Brain pericyte (primary cell): ENCODE data around the gene PDE4D.

Source experiments
- DNase-seq: peaks from one replicate; pipeline ENCODE4 v3.0.0-alpha.2; 2012; ENCODE audit warnings: low read depth, low spot score

PDE4D gene

DNA sequence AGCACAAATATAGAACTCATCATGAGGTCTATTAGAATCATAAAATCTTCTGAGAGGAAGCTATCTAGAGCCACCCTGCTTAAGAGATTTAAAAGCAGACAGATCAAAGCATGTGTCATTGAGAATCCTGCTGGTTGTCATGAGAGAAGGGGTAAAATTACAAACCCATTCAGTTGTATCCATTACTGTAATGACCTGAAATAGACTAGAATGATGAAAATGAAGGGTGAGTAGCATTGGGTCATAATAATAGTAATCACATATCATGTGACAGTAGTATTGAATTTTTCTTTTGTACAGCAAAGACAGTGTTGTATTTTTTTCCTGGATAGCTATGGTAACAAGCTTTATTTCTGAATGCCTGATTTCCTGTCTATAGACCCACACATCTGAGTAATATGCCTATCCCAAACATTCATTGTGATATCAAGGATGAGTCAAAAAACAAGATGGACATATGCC is 149.0 kb downstream of the PDE4D start:
- no peak for DNase-seq

DNA sequence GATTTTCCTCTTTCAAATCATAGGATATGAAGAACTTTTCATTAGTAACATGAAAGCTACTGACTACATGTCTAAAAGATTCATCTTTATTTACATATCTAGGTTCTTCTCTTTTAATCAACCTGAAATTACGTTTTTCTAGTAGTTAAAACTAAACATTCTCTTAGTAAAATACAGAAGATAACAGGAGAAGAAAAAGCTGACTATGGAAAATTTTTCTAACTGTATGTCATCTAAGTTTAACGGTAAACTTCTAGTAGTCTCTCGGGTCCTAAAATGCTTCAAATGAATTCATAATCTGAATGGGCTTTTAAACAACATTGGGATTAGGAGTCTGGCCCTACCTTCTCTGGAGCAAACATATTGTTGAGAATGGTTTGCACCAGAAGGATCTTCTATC is 151.9 kb downstream of the PDE4D start:
- DNase-seq: no peak

DNA sequence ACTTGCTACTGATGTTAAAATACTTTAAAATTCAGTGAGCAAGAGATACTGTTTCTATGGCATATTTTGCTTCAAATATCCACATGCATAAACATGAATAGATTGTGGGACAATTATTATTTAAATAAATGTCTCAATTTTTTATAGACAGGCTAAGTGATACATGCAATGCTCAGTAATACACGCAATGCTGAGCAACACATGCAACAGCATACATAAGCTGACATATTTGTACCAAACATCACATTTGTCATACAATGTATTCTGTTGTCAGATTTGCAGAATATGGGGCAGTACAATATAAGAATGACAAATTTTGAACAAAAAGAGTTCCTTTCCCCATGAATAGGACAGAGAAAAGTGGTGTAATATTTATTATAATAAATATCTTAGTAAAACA is 155.5 kb downstream of the PDE4D start:
- no peak for DNase-seq

DNA sequence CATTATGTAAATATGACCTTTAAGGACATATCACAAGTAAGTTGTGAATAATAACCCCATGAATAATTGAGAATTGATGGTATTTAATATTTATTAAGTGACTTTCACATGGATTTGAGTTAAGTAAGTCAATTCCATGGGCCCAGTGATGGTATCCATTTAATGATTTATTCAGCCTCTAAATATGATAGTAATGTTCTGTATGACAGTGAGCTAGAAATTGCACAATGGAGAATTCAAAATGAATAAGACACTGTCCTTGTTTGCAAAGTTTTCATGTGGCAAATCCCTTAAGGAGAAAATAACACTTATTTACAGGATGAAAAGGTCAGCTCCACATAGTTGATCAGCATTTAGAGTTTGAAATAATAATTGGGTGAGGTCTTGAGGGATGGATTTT is 160.7 kb downstream of the PDE4D start:
- DNase-seq: no peak

DNA sequence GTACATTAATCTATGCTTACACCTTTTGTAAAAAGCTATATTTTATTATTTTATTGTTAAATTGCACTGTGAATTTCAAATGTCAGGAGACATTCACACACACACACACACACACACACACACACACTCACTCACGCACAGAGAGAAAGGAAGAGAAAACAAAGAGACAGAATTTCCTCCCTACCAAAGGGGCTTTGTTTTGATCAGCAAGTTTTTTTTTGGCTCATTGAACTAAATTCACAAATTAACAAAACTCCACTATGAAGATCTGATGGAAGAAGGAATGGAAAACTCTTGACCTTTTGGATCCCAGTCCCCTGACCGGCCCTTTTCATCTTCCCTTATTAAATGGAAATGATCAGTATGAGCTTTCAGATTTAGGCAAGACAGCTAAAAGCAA is 161.2 kb downstream of the PDE4D start:
- no peak for DNase-seq

DNA sequence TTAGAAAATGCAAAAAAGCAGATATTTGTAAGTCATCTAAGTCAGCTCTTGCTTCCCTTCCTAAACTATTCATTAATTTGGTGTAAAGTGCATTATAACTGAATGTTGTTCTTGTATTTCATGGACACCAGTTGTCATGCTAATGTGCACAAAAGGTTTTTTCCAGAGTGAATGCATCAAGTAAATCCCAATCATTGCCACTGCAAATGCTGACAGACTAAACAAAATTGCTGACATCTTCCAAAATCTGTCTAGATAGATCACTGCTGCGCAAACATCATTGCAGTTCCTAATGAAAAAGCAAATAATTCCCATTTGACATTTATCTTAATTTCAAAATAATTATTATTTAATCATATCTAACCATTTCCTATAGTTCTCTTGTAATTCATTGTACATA is 161.7 kb downstream of the PDE4D start:
- no peak for DNase-seq

DNA sequence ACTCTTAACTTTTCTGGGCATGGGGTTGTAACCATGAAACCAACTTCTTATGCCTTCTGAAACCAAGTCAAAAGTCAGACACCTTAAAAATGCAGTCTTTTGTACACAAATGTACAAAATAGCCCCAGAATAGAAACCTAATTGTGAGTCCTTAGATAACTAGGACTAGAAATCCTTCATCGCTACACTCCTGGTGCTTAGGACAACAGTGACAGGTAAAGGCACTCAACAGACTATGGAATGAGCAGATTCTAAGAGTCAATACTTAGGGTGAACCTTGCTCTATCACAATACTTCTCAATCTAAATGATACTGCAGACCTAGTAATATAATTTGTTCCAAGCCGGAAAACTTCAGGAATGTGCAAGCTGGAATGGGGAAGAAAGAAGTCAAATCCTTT is 163.7 kb downstream of the PDE4D start:
- DNase-seq: no peak

DNA sequence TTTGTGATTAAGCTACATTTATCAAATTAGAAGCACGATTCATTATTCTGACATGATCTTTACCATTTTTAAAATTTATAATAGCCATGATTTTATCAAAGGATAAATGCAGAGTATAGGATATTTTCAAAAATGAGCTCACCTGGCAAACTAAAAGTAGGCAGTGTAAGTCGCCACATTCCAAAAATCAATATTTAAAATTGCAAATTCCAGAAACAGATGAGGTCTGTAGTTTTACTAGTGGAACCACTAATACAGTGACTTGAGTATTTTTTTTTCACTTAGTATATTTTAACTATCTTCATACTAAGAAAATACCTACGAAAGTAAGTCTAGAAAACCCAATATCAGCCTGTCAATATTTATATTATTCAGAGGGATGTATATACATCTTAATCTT is 164.2 kb downstream of the PDE4D start:
- DNase-seq: no peak

DNA sequence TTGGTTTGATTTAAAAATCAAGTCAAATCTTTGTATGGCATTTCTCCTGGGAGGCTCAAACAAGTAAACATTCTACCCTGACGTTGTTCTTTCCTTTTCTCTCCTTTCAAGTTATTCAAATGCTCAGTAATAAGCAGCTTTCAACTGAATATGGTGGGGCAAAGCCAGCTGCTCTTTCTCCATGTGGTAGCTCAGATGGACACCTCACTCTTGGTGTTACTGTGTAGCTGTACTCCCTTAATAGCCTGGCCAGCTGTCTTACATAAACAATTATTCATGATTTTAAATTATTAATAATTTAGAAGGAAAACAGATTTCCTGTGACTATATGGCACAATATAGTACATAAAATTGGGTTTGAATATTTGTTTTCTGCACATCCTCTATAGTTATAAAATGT is 165.2 kb downstream of the PDE4D start:
- DNase-seq: no peak

DNA sequence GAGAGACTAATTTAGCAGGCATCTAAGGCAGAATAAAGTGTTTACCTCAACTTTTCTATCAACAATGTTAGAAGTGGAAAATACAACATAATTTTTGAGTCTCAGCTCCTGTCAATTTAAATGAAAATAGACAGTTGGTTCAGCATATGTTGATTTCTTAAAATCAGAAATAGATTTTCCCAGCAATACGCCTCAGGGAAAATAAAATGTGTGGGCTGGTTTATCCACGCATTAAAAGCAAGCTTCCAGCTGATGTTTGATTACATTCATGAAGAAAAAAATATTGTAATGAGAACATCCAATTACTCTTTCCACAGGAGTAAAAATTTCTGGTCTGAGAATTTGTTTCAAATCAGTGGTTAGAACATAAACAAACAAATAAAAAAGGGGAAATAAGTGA is 166.3 kb downstream of the PDE4D start:
- no peak for DNase-seq

DNA sequence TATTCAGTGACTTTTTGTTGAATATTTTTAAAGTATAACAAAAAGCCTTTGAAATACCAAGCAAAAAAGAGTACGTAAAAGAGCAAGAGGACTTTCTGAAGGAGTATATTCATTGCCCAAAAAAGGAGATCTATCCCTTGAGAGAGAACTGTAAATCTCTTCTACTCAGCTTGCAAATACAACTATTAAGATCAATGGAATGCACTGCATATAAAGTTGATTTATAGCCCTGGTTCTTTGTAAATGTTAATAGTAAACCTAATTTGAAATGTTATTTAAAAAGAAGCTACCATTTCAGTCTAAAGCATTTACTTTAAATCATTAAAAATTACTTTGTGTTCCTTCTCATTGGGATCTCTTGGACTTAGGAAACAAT is 168.1 kb downstream of the PDE4D start:
- DNase-seq: no peak

DNA sequence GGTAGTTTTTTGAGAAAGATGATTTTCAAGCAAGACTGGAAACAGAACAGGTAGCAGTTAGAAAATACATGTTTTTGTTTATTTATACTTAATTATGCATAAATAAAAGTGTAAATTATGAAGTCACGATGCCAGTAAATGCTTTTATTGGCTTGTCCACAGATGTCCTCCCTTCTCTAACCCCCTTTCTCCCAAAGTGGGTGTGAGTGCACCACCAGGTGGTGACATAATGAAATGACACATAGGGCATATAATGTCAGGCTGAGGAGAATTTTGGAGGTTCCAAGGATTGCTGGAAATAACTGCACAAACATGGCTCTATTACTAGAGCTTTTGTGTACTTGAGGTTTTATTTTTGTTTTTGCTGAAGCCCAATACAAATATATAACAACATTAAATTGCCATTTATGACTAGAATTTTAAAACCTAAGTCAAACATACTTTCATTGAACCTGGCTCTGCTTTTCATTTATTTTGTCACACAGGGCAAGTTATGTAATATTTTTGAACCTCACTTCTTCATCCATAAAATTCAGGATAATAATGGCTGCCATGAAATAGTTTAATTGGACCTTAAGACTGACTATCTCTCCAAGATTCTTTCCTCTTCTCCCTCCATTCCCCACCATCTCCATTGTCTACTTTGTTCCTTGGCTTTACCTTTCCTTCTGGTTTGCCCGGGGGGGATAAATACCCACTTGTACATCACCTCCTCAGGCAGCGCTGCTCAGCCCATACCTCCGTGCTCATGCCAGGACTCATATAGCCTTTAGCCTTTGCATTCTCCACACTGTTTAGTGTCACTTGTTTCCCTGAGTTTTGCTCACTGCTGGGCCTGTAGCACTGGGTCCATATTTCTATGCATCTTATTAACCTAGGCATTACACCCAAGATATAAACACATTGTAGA is 168.8 kb downstream of the PDE4D start:
- no peak for DNase-seq

DNA sequence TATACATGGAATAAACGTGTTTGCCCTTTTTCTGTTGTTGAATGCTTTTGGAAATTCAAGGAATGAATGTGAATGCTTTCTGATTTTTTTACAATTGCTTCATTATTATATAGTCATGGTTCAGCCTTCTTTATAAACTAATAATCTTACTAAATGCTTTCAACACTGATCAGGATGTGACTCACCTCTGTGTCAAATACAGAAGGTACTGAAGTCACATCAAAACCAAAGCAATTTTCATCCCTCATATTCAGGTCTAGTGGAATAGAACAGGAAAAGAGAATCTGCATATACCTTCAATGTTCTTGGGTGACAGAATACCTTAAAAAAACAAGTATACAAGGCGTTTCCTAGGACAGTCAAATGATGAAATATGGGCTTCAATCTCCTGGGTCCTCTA is 170.7 kb downstream of the PDE4D start:
- DNase-seq: no peak

DNA sequence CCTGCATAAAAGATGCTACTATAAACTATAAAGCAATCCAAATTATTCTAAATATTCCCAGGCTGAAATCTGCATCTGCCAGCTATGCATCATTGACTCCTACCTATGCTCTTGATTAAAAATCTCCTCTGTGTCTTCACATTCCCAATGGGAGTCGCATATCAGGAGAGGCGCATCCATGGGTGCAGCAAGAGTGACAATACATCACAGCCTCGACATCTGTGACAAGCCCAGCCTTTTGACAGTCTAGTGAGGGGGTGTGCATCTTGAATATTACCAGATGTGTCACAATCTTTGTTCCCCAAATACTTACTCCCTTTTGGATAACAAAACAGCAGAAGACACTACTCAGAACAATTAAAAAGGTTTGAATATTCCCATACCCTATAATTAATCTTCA is 171.8 kb downstream of the PDE4D start:
- no peak for DNase-seq

DNA sequence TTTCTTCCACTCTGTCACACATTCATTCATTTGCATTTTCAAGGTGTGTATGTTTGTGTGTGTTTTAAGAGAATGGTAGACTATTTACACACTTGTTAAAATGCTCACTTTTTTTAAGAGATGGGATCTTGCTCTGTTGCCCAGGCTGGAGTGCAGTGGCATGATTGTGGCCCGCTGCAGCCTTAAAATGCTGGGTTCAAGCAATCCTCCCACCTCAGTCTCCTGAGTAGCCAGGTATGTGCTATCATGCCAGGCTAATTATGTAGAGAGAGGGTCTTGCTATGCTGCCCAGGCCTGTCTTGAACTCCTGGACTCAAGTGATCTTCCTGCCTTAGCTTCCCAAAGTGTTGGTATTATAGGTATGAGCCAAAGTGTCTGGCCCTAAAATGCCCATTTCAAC is 173.5 kb downstream of the PDE4D start:
- DNase-seq: no peak

DNA sequence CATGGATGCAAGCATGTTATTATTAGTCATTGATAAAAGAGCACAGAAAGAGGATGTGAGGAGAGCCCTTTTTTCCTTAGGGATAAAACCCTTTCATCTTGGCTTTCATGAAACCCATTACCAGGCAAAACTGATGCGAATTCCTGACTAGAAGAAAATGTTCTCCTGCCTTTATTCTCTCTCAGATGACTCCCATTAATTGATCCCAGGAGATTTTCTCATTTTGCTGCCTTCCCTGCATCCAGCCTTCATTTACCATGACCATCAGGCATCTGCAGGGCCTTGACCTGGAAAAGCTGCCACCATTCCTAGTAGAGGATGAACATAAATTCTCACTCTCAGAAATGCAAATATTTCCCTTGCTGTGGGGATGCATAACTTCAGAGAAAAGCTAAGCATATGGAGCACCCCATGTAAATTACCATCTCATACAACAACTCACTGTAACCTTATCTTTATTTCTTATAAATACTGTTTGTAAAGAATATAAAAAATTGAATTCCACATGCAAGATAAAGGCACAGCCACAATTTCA is 176.5 kb downstream of the PDE4D start:
- no peak for DNase-seq

DNA sequence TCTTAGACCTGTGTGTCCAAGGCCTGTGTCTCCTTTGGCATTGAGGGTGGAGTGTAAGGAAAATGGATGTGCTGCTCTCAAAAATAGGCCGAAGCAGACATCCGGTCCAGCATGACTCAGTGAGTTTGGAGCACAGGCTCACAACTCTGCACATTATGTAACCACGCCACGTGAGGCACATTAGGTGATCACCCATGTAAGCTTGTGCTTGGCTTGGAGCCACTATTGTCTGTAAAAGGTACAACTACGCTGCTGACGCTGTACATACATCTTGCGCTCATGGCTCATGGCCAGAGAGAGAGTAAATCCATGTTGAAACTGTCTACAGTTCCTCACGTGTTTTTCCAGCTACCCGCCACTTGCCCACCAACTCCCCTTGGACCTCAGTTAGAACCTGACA is 177.5 kb downstream of the PDE4D start:
- no peak for DNase-seq

DNA sequence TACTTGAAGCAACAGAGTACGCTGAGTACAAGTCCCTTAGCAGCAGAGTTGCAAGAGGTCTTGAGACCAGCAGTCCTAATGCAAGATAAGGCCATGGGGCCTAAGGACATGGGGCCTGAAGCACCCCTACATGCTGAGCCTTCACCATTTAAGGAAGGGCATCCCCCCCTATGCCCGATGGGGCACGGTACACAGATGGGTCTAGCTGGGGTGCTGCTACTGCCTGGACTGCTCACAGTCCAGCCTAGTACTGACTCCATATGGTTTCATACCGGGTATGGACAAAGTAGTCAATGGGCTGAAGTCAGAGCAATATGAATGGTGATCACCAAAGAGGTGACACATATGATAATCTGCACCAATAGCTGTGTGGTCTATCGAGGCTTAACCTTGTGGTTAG is 178.3 kb downstream of the PDE4D start:
- DNase-seq: no peak

DNA sequence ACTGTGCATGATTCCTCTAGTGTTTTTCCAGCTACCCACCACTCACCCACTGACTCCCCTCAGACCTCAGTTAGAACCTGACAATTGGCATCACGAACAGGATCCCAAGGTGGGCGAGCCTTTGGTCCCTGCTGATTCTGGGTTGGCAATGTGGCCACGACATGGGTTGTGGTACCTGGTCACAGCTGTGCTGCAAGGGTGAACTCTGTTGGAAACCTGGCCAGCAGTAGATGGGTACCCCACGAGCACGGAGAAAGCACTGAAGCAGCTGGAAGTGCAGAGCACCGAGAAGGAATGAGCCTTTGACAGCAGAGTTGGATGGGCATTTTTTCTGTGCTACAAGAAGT is 180.1 kb downstream of the PDE4D start:
- no peak for DNase-seq

DNA sequence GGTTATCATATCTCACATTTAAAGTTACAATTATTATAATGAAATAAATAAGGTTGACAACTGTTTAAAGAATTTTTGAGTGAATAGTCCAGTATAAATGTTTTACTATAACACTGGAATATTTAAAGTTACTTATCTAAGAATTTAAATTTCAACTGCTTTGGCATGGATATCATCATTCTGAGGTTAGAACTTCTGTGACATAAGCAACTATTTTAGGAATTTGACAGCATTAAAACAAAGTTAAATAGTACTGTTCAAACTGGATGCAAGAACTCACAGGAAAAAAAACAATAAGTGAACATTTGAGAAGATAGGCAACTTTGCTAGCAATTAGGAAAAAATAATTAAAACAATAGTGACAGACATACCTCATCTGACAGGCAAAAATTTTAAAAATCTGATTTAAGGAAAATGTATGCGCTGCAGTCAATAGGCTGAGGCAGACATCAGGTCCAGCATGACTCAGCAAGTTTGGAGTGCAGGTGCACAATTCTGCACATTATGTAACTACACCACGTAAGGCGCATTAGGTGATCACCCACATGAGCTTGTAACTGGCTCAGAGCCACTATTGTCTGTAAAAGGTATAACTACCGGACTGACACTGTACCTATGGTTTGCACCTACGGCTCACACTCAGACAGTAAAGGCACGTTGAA is 180.6 kb downstream of the PDE4D start:
- DNase-seq: no peak

DNA sequence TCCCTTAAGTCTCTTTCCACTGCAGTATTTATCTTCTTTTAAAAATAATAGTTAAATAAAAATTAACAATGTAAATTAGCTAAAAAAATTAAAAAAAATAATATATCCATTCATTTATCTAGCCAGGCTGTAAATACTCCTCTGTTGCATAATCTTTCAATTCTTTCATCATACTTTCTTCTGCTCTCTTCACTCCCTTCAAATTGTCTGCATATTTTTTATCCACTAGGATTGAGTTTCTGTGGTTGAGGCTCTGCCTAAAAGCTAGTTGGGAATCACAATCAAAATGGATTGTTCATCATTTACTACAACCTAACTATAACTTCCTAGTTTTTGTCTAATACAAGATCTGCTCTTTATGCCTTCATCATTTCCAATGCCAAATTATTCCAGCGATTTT is 182.2 kb downstream of the PDE4D start:
- DNase-seq: no peak

DNA sequence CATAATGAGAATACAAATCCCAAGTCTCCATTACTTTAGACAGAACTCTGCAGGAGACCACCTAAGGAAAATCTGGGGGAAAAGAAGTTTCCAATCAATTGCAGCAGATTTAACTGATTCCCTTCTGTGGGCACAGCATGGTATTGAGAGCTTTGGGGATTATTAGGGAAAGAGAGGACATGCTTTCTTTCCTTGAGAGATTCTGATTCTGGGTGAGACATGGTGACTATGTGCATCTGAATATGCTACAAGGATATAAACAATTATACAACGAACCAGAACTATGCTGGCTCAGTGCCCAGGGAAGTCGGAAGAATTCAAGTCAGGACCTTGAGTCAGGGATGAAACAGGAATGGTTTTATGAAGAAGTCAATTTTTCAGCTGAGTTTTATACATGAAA is 183.7 kb downstream of the PDE4D start:
- no peak for DNase-seq

DNA sequence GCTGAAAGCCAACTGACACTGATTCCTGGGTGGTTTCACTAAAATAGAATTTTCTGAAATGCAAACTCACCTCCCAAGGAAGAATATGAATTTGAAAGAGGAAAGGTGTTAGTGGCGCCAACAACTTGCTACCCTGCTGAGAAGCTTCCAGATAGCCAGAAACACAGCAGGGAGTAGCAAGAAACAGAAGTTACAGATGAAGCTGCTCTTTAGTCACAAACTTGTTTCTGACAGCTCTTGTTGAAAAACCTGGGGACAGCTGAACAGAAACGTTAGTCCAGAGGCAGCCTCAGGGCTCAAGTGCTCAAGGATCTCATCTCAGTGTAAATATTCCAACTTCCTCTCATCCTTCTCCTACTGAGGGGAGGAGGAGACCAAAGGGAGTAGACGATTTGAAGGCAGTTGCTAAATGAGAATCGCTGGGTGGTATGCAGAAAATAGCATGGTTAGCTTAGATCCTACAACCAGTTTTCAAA is 184.1 kb downstream of the PDE4D start:
- DNase-seq: no peak
